ENCODE data around the gene RNF207. TPM values are rescaled to one million over a fixed set of nuclear protein-coding genes. Genes with fewer than 3 reads are reported as not detected.

Gene RNF207, protein sequence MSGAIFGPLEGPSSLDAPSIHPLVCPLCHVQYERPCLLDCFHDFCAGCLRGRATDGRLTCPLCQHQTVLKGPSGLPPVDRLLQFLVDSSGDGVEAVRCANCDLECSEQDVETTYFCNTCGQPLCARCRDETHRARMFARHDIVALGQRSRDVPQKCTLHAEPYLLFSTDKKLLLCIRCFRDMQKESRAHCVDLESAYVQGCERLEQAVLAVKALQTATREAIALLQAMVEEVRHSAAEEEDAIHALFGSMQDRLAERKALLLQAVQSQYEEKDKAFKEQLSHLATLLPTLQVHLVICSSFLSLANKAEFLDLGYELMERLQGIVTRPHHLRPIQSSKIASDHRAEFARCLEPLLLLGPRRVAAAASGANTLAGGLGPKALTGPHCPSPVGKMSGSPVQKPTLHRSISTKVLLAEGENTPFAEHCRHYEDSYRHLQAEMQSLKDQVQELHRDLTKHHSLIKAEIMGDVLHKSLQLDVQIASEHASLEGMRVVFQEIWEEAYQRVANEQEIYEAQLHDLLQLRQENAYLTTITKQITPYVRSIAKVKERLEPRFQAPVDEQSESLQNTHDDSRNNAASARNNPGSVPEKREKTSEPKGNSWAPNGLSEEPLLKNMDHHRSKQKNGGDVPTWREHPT
- total RNA-seq (2022; extraction: Qiagen RNA extraction), result 10.8 to 21.2 TPM (median 18.4 TPM) in 5 replicates

GRCh38 chr1:6205849-6206519 lies at the start of gene RNF207:
Gene RNF207 (plus strand): TSS chr1:6206119. CDS start chr1:6206536, 417 bp downstream.

GRCh38 chr1:6180268-6180706 lies 25.6 kb upstream of the RNF207 start, which contains the start of gene CHD5:
Gene CHD5 (minus strand): TSS chr1:6180321. CDS start chr1:6180023, 298 bp downstream.

GRCh38 chr1:6199298-6200187 lies 6.4 kb upstream of the RNF207 start, which contains the start of gene RPL22:
Gene RPL22 (minus strand): TSS chr1:6199595. CDS start chr1:6199573, 22 bp downstream.

DNA sequence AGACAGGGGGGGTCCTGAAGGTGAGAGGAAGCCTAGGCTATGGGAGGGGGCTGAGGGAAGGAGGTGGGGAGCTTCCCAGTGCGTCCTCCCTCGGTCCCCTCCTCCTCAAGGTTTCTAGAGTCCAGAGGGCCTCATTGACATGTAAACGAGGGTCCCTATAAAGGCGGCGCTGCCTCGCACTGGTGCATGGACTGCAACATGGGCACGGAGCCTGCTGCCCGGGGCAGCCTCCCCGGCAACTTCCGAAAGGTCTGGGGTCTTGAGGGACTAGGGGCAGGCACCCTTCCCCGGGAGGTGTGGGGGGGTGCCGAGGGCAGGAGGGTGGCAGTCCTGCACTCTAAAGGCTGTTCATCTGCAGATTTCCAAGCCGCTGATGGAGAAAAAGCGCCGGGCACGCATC lies 38.1 kb downstream of the RNF207 start, which contains the start of gene HES3:
TSS of gene HES3 (plus strand) at position 187 of the 400 bp plus-strand sequence. CDS start at position 374, 187 bp downstream.

GRCh38 chr1:6260961-6261614 lies 55.2 kb downstream of the RNF207 start, which contains the start of gene GPR153:
Gene GPR153 (minus strand): TSS chr1:6261098. CDS start chr1:6254905, 6,193 bp downstream.

Other genes with a start within 250 kb of the RNF207 start
- gene NPHP4, start 213.7 kb upstream of the RNF207 start, total RNA-seq (2022; extraction: Qiagen RNA extraction), result 3.0 to 5.9 TPM (median 5.4 TPM) in 5 replicates
- gene KCNAB2, start 160.2 kb upstream of the RNF207 start, total RNA-seq (2022; extraction: Qiagen RNA extraction), result 7.6 to 9.6 TPM (median 8.0 TPM) in 5 replicates
- 0.76 to 1.3 TPM (median 0.83 TPM) in 5 replicates for gene CHD5, start 25.8 kb upstream of the RNF207 start, total RNA-seq (2022; extraction: Qiagen RNA extraction)
- 331 to 457 TPM (median 409 TPM) in 5 replicates for gene RPL22, start 6.5 kb upstream of the RNF207 start, total RNA-seq (2022; extraction: Qiagen RNA extraction)
- gene ICMT, start 29.8 kb downstream of the RNF207 start, total RNA-seq (2022; extraction: Qiagen RNA extraction), result 52.0 to 61.1 TPM (median 55.9 TPM) in 5 replicates
- gene HES3, start 38.1 kb downstream of the RNF207 start, total RNA-seq (2022; extraction: Qiagen RNA extraction), result not detected in 5 replicates
- gene GPR153, start 55.0 kb downstream of the RNF207 start, total RNA-seq (2022; extraction: Qiagen RNA extraction), result 0.76 to 1.5 TPM (median 1.4 TPM) in 5 replicates
- 57.8 to 83.1 TPM (median 78.4 TPM) in 5 replicates for gene ACOT7, start 187.6 kb downstream of the RNF207 start, total RNA-seq (2022; extraction: Qiagen RNA extraction)
- 2.2 to 4.6 TPM (median 4.1 TPM) in 5 replicates for gene HES2, start 213.8 kb downstream of the RNF207 start, total RNA-seq (2022; extraction: Qiagen RNA extraction)
- gene ESPN, start 218.7 kb downstream of the RNF207 start, total RNA-seq (2022; extraction: Qiagen RNA extraction), result 0.27 to 0.89 TPM (median 0.61 TPM) in 5 replicates

All from A549 treated with CORT108297 at 1 μM for 4 hours (cell line).